Measurements from ENCODE around the gene SETD2. TPM values are rescaled to one million over a fixed set of nuclear protein-coding genes. Genes with fewer than 3 reads are reported as not detected.

Gene SETD2
- total and polyA plus RNA-seq, 2 experiments from 2014 or later = 16.7 to 45.2 TPM

DNA sequence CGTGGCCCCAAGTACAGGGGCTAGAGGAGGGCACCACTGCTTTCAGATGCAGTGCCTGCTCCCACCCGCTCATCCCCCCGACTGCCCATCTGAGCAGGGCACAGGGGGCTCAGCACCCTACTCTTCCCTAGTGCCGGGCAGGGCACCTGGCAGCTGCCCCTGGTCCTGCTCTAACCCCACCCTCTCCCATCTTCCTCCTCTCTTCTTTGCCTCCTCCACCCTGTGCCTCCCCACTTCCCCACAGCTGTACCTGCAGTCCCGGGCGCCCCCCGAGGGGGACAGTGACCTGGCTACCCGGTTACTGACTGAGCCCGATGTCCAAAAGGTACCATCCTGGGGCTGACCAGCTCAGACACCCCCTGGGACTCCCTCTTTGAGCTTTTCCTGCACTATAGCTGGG, 171.7 kb downstream of the SETD2 start:
- H3K27me3 ChIP-seq (ENCODE audit: insufficient read depth) = no peaks in the 10 kb centered on the region
- H3F3A ChIP-seq (replicated peaks; ENCODE audit: low read depth) = 0 out of 2 replicates have a peak, but pooled peaks cover 2% of the 10 kb centered on the region
- TF ChIP-seq, protein P1, sequence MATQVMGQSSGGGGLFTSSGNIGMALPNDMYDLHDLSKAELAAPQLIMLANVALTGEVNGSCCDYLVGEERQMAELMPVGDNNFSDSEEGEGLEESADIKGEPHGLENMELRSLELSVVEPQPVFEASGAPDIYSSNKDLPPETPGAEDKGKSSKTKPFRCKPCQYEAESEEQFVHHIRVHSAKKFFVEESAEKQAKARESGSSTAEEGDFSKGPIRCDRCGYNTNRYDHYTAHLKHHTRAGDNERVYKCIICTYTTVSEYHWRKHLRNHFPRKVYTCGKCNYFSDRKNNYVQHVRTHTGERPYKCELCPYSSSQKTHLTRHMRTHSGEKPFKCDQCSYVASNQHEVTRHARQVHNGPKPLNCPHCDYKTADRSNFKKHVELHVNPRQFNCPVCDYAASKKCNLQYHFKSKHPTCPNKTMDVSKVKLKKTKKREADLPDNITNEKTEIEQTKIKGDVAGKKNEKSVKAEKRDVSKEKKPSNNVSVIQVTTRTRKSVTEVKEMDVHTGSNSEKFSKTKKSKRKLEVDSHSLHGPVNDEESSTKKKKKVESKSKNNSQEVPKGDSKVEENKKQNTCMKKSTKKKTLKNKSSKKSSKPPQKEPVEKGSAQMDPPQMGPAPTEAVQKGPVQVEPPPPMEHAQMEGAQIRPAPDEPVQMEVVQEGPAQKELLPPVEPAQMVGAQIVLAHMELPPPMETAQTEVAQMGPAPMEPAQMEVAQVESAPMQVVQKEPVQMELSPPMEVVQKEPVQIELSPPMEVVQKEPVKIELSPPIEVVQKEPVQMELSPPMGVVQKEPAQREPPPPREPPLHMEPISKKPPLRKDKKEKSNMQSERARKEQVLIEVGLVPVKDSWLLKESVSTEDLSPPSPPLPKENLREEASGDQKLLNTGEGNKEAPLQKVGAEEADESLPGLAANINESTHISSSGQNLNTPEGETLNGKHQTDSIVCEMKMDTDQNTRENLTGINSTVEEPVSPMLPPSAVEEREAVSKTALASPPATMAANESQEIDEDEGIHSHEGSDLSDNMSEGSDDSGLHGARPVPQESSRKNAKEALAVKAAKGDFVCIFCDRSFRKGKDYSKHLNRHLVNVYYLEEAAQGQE (IDR thresholded peaks at IDR 0.05; ENCODE audit: unreplicated experiment) = no peak
- TF ChIP-seq, protein P2, sequence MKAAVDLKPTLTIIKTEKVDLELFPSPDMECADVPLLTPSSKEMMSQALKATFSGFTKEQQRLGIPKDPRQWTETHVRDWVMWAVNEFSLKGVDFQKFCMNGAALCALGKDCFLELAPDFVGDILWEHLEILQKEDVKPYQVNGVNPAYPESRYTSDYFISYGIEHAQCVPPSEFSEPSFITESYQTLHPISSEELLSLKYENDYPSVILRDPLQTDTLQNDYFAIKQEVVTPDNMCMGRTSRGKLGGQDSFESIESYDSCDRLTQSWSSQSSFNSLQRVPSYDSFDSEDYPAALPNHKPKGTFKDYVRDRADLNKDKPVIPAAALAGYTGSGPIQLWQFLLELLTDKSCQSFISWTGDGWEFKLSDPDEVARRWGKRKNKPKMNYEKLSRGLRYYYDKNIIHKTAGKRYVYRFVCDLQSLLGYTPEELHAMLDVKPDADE (IDR thresholded peaks at IDR 0.05) = no peak
- no peak for TF ChIP-seq JUNB (IDR thresholded peaks at IDR 0.05; ENCODE audit: unreplicated experiment)
- TF ChIP-seq ZNF331 (CRISPR knock-in tag; IDR thresholded peaks at IDR 0.05; ENCODE audit: low read depth) = no peak
- no peak for TF ChIP-seq EZH2 (IDR thresholded peaks at IDR 0.05; ENCODE audit: low read depth, unreplicated experiment)
- no peak for TF ChIP-seq NANOG (IDR thresholded peaks at IDR 0.05; ENCODE audit: borderline replicate concordance)
- TF ChIP-seq, protein P3, sequence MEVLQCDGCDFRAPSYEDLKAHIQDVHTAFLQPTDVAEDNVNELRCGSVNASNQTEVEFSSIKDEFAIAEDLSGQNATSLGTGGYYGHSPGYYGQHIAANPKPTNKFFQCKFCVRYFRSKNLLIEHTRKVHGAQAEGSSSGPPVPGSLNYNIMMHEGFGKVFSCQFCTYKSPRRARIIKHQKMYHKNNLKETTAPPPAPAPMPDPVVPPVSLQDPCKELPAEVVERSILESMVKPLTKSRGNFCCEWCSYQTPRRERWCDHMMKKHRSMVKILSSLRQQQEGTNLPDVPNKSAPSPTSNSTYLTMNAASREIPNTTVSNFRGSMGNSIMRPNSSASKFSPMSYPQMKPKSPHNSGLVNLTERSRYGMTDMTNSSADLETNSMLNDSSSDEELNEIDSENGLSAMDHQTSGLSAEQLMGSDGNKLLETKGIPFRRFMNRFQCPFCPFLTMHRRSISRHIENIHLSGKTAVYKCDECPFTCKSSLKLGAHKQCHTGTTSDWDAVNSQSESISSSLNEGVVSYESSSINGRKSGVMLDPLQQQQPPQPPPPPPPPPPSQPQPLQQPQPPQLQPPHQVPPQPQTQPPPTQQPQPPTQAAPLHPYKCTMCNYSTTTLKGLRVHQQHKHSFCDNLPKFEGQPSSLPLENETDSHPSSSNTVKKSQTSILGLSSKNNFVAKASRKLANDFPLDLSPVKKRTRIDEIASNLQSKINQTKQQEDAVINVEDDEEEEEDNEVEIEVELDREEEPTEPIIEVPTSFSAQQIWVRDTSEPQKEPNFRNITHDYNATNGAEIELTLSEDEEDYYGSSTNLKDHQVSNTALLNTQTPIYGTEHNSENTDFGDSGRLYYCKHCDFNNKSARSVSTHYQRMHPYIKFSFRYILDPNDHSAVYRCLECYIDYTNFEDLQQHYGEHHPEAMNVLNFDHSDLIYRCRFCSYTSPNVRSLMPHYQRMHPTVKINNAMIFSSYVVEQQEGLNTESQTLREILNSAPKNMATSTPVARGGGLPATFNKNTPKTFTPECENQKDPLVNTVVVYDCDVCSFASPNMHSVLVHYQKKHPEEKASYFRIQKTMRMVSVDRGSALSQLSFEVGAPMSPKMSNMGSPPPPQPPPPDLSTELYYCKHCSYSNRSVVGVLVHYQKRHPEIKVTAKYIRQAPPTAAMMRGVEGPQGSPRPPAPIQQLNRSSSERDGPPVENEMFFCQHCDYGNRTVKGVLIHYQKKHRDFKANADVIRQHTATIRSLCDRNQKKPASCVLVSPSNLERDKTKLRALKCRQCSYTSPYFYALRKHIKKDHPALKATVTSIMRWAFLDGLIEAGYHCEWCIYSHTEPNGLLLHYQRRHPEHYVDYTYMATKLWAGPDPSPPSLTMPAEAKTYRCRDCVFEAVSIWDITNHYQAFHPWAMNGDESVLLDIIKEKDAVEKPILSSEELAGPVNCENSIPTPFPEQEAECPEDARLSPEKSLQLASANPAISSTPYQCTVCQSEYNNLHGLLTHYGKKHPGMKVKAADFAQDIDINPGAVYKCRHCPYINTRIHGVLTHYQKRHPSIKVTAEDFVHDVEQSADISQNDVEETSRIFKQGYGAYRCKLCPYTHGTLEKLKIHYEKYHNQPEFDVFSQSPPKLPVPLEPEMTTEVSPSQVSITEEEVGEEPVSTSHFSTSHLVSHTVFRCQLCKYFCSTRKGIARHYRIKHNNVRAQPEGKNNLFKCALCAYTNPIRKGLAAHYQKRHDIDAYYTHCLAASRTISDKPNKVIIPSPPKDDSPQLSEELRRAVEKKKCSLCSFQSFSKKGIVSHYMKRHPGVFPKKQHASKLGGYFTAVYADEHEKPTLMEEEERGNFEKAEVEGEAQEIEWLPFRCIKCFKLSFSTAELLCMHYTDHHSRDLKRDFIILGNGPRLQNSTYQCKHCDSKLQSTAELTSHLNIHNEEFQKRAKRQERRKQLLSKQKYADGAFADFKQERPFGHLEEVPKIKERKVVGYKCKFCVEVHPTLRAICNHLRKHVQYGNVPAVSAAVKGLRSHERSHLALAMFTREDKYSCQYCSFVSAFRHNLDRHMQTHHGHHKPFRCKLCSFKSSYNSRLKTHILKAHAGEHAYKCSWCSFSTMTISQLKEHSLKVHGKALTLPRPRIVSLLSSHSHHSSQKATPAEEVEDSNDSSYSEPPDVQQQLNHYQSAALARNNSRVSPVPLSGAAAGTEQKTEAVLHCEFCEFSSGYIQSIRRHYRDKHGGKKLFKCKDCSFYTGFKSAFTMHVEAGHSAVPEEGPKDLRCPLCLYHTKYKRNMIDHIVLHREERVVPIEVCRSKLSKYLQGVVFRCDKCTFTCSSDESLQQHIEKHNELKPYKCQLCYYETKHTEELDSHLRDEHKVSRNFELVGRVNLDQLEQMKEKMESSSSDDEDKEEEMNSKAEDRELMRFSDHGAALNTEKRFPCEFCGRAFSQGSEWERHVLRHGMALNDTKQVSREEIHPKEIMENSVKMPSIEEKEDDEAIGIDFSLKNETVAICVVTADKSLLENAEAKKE (CRISPR knock-in tag; IDR thresholded peaks at IDR 0.05) = no peak
- no peak for TF ChIP-seq STAT1 (IDR thresholded peaks at IDR 0.05; ENCODE audit: unreplicated experiment)
- TF ChIP-seq CREB1 (CRISPR knock-in tag; IDR thresholded peaks at IDR 0.05; ENCODE audit: low read depth) = no peak
- TF ChIP-seq, protein P4, sequence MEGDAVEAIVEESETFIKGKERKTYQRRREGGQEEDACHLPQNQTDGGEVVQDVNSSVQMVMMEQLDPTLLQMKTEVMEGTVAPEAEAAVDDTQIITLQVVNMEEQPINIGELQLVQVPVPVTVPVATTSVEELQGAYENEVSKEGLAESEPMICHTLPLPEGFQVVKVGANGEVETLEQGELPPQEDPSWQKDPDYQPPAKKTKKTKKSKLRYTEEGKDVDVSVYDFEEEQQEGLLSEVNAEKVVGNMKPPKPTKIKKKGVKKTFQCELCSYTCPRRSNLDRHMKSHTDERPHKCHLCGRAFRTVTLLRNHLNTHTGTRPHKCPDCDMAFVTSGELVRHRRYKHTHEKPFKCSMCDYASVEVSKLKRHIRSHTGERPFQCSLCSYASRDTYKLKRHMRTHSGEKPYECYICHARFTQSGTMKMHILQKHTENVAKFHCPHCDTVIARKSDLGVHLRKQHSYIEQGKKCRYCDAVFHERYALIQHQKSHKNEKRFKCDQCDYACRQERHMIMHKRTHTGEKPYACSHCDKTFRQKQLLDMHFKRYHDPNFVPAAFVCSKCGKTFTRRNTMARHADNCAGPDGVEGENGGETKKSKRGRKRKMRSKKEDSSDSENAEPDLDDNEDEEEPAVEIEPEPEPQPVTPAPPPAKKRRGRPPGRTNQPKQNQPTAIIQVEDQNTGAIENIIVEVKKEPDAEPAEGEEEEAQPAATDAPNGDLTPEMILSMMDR (conservative IDR thresholded peaks at IDR 0.05; ENCODE audit: low read depth in 2 of 2) = no peak
- no peak for TF ChIP-seq ZNF114 (CRISPR knock-in tag; IDR thresholded peaks at IDR 0.05)
- TF ChIP-seq EZH2phosphoT487 (IDR thresholded peaks at IDR 0.05; ENCODE audit: unreplicated experiment) = no peak
- TF ChIP-seq POLR2AphosphoS5 (IDR thresholded peaks at IDR 0.05; ENCODE audit: low read depth) = no peak
- no peaks in the 10 kb centered on the region for H3K36me3 ChIP-seq (ENCODE audit: insufficient read depth)
- H3K4me2 ChIP-seq = no peak overlapping the region
- peaks cover 9% of the 10 kb centered on the region for H3K4me1 ChIP-seq (ENCODE audit: insufficient read depth)
- H3K27me3 Mint-ChIP-seq (ENCODE audit: insufficient read depth, low read depth, poor library complexity) = peaks cover 12% of the 10 kb centered on the region
- no peaks in the 10 kb centered on the region for H3K9me2 ChIP-seq (ENCODE audit: insufficient read depth)
- H3K27ac Mint-ChIP-seq = no peak overlapping the region
- H2AFZ ChIP-seq = no peak overlapping the region
- H3K79me2 ChIP-seq (replicated peaks; ENCODE audit: insufficient read depth) = no peaks in the 10 kb centered on the region
- no peaks in the 10 kb centered on the region; the same call in 2 of the 3 replicates for H3K9me3 Mint-ChIP-seq
- ATAC-seq (no peak), DNase-seq (ENCODE audit: low spot score) (no peak)
- no peak overlapping the region for H3K27ac ChIP-seq (ENCODE audit: low read depth)
- no peak overlapping the region for H3K4me3 Mint-ChIP-seq
- no peaks in the 10 kb centered on the region for H4K20me1 ChIP-seq (replicated peaks; ENCODE audit: insufficient read depth)
- H3K4me3 ChIP-seq = no peak overlapping the region
- H3K4me1 Mint-ChIP-seq = peaks cover 24% of the 10 kb centered on the region
- H3K36me3 Mint-ChIP-seq (ENCODE audit: low read depth) = peaks cover 6% of the 10 kb centered on the region; the same call in 1 of the 3 replicates

Data from GM23338 (cell line).